OCI-LY1 (cell line): ENCODE data around the gene TMEM181.

Experiments
- H2AFZ ChIP-seq: fragments of 200-600 bp; sonication (generic), shearing (Covaris generic); 2 replicates; pipeline ENCODE4 v1.6.0; 2014; ENCODE audit warnings: antibody characterized with exemption, mild to moderate bottlenecking, low read length
- H3F3A ChIP-seq: fragments of 200-600 bp; sonication (generic), shearing (Covaris generic); 2 replicates; pipeline ENCODE4 v1.6.0; 2014; ENCODE audit warnings: mild to moderate bottlenecking, antibody characterized with exemption, low read length, moderate library complexity; ENCODE audit not compliant: insufficient read depth
- H3K27ac ChIP-seq: fragments of 200-600 bp; sonication (generic); 2 replicates; pipeline ENCODE4 v1.5.1; 2014; ENCODE audit warnings: low read length, mixed run types, mild to moderate bottlenecking, low read depth; ENCODE audit not compliant: poor library complexity, severe bottlenecking
- H3K27me3 ChIP-seq: fragments of 200-600 bp; sonication (generic); 2 replicates; pipeline ENCODE4 v1.6.0; 2014; ENCODE audit warnings: antibody characterized with exemption, mild to moderate bottlenecking, low read length, moderate library complexity; ENCODE audit not compliant: insufficient read depth
- H3K36me3 ChIP-seq: fragments of 200-600 bp; sonication (generic); 2 replicates; pipeline ENCODE4 v1.6.1; 2014; ENCODE audit warnings: mild to moderate bottlenecking, antibody characterized with exemption, low read length, moderate library complexity, mixed read lengths; ENCODE audit not compliant: insufficient read depth
- H3K4me1 ChIP-seq: fragments of 200-600 bp; sonication (generic); 2 replicates; pipeline ENCODE4 v1.5.1; 2014; ENCODE audit warnings: mild to moderate bottlenecking, low read length, moderate library complexity; ENCODE audit not compliant: insufficient read depth, severe bottlenecking
- H3K4me2 ChIP-seq: fragments of 200-600 bp; sonication (generic), shearing (Covaris generic); 2 replicates; pipeline ENCODE4 v1.6.1; 2014; ENCODE audit warnings: low read length
- H3K4me3 ChIP-seq: fragments of 200-600 bp; sonication (generic); 2 replicates; pipeline ENCODE4 v1.5.1; 2014; ENCODE audit warnings: low read length, low read depth, mild to moderate bottlenecking, mixed read lengths; ENCODE audit not compliant: poor library complexity, severe bottlenecking
- H3K79me2 ChIP-seq: fragments of 200-600 bp; shearing (Covaris generic); 2 replicates; pipeline ENCODE4 v1.6.1; 2016; ENCODE audit warnings: mixed run types, low read length, mixed read lengths; ENCODE audit not compliant: insufficient read depth
- H3K9ac ChIP-seq: fragments of 200-600 bp; sonication (generic), shearing (Covaris generic); 2 replicates; pipeline ENCODE4 v1.6.1; 2014; ENCODE audit warnings: mild to moderate bottlenecking, low read length, mixed read lengths
- H3K9me2 ChIP-seq: fragments of 200-600 bp; sonication (generic), shearing (Covaris generic); 2 replicates; pipeline ENCODE4 v1.6.1; 2014; ENCODE audit warnings: low read depth, mild to moderate bottlenecking, low read length, mixed read lengths
- H3K9me3 ChIP-seq: fragments of 200-600 bp; shearing (Covaris generic); 2 replicates; pipeline ENCODE4 v1.6.1; 2014; ENCODE audit warnings: low read length, mixed read lengths
- H4K20me1 ChIP-seq: fragments of 200-600 bp; sonication (generic), shearing (Covaris generic); 2 replicates; pipeline ENCODE4 v1.6.0; 2016; ENCODE audit warnings: mild to moderate bottlenecking, low read length; ENCODE audit not compliant: insufficient read depth
- CTCF ChIP-seq: fragments of 200-600 bp; sonication (generic), shearing (Covaris generic); IDR thresholded peaks from 2 replicates; pipeline ENCODE4 v1.5.1; 2017; ENCODE audit warnings: mild to moderate bottlenecking, antibody characterized with exemption, low read length, moderate library complexity, mixed read lengths
- EZH2 ChIP-seq: fragments of 200-600 bp; sonication (generic), shearing (Covaris generic); IDR thresholded peaks from 2 replicates; pipeline ENCODE4 v1.8.0; 2017; ENCODE audit warnings: borderline replicate concordance, mixed run types, mild to moderate bottlenecking, antibody characterized with exemption, low read length, moderate library complexity, mixed read lengths

TMEM181 gene

GRCh38 chr6:158560836-158561320, 987 bp downstream of the TMEM181 start:
- Histone ChIP-seq H3K9me3 (no peaks in the 10 kb centered on the region), H3K79me2 (no peaks in the 10 kb centered on the region), H3K9me2 (no peaks in the 10 kb centered on the region), H3K27me3 (no peaks in the 10 kb centered on the region), H3K9ac (peak overlapping the region; percentile 95), H4K20me1 (no peaks in the 10 kb centered on the region), H3K4me3 (peak overlapping the region; percentile 87), H3K4me2 (peak overlapping the region; percentile 97), H3F3A (no peaks in the 10 kb centered on the region), H3K36me3 (no peaks in the 10 kb centered on the region; the same call in 1 of the 2 replicates), H3K4me1 (peaks cover 51% of the 10 kb centered on the region), H3K27ac (no peak overlapping the region), H2AFZ (no peak overlapping the region)
- TF ChIP-seq CTCF = no peak

GRCh38 chr6:158561321-158561884, 1.5 kb downstream of the TMEM181 start:
- no peaks in the 10 kb centered on the region for H3K9me2 ChIP-seq
- no peaks in the 10 kb centered on the region for H3K27me3 ChIP-seq
- no peaks in the 10 kb centered on the region for H3K9me3 ChIP-seq
- no peaks in the 10 kb centered on the region for H3K79me2 ChIP-seq
- peak overlapping the region; percentile 87 for H3K4me3 ChIP-seq
- no peak overlapping the region for H2AFZ ChIP-seq
- TF ChIP-seq EZH2 = no peak
- peak; percentile 7; the same call in 1 of the 2 replicates for TF ChIP-seq CTCF
- H3K9ac ChIP-seq = peak overlapping the region; percentile 95
- H4K20me1 ChIP-seq = no peaks in the 10 kb centered on the region
- H3K27ac ChIP-seq = no peak overlapping the region
- H3K4me2 ChIP-seq = peak overlapping the region; percentile 97
- H3K36me3 ChIP-seq = no peaks in the 10 kb centered on the region; the same call in 1 of the 2 replicates
- H3F3A ChIP-seq = no peaks in the 10 kb centered on the region
- peaks cover 51% of the 10 kb centered on the region for H3K4me1 ChIP-seq

GRCh38 chr6:158561938-158562337, 2.0 kb downstream of the TMEM181 start:
- Histone ChIP-seq H3K79me2 (no peaks in the 10 kb centered on the region), H3K27me3 (no peaks in the 10 kb centered on the region), H3K4me3 (peak overlapping the region; percentile 87), H3K9ac (no peak overlapping the region), H3K9me3 (no peaks in the 10 kb centered on the region), H4K20me1 (no peaks in the 10 kb centered on the region), H3K4me1 (peaks cover 51% of the 10 kb centered on the region), H2AFZ (no peak overlapping the region), H3K27ac (no peak overlapping the region), H3K9me2 (no peaks in the 10 kb centered on the region), H3K36me3 (no peaks in the 10 kb centered on the region; the same call in 1 of the 2 replicates), H3K4me2 (peak overlapping the region; percentile 97), H3F3A (no peaks in the 10 kb centered on the region)
- TF ChIP-seq EZH2 = no peak
- TF ChIP-seq CTCF = no peak
